ENCODE measurements around the gene ATAT1.

Gene ATAT1

GRCh38 chr6:30598912-30599624 is 27.6 kb upstream of the ATAT1 start:
- no peak overlapping the region for H3K18ac ChIP-seq (ENCODE audit: low read depth in 1 of 2, low read length in 2 of 2)
- no peak overlapping the region for H3K4me2 ChIP-seq (ENCODE audit: low read length, poor library complexity, severe bottlenecking)
- no peak overlapping the region for H4K8ac ChIP-seq (ENCODE audit: low read length)
- H3K79me1 ChIP-seq (replicated peaks; ENCODE audit: low read length, poor library complexity, severe bottlenecking) = peaks cover 15% of the 10 kb centered on the region
- H3K27me3 ChIP-seq (ENCODE audit: control insufficient read depth in 1 of 2, insufficient read depth in 1 of 2, low read length in 2 of 2) = no peaks in the 10 kb centered on the region
- no peak overlapping the region for H2BK120ac ChIP-seq (ENCODE audit: low read depth, low read length)
- H2AFZ ChIP-seq (ENCODE audit: low read depth, low read length) = no peak overlapping the region
- H3K4ac ChIP-seq (ENCODE audit: low read depth in 1 of 2, low read length in 2 of 2) = no peak overlapping the region
- H2BK5ac ChIP-seq (ENCODE audit: low read depth, low read length, poor library complexity, severe bottlenecking) = no peak overlapping the region
- DNase-seq = no peak
- no peak overlapping the region for H2BK12ac ChIP-seq (ENCODE audit: low read length in 2 of 2)
- no peak overlapping the region for H3K27ac ChIP-seq (ENCODE audit: low read length, poor library complexity, severe bottlenecking)
- H3K4me3 ChIP-seq (ENCODE audit: insufficient read depth in 1 of 2, low read depth in 1 of 2, low read length in 2 of 2) = no peak overlapping the region
- no peak overlapping the region for H4K91ac ChIP-seq (ENCODE audit: low read length)
- H3K36me3 ChIP-seq (ENCODE audit: control insufficient read depth in 1 of 2, insufficient read depth in 2 of 2, low read depth in 1 of 2, low read length in 2 of 2) = peaks cover 46 to 56% of the 10 kb centered on the region in 2 experiments
- no peak overlapping the region for H3K14ac ChIP-seq (ENCODE audit: low read length in 2 of 2)
- no peak overlapping the region for H2AK5ac ChIP-seq (ENCODE audit: low read length, severe bottlenecking)
- no peak overlapping the region for H3K9ac ChIP-seq (ENCODE audit: low read length)
- no peaks in the 10 kb centered on the region for H3K4me1 ChIP-seq (ENCODE audit: control insufficient read depth, insufficient read depth, low read depth, low read length)
- no peak overlapping the region for H3K23ac ChIP-seq (ENCODE audit: low read length in 2 of 2)
- no peaks in the 10 kb centered on the region for H3K9me3 ChIP-seq (ENCODE audit: control insufficient read depth, low read length)
- 86% methylated on average over 12 of the region's 12 CpGs for WGBS
- H2BK15ac ChIP-seq (ENCODE audit: low read depth, poor library complexity, severe bottlenecking) = no peak overlapping the region

DNA sequence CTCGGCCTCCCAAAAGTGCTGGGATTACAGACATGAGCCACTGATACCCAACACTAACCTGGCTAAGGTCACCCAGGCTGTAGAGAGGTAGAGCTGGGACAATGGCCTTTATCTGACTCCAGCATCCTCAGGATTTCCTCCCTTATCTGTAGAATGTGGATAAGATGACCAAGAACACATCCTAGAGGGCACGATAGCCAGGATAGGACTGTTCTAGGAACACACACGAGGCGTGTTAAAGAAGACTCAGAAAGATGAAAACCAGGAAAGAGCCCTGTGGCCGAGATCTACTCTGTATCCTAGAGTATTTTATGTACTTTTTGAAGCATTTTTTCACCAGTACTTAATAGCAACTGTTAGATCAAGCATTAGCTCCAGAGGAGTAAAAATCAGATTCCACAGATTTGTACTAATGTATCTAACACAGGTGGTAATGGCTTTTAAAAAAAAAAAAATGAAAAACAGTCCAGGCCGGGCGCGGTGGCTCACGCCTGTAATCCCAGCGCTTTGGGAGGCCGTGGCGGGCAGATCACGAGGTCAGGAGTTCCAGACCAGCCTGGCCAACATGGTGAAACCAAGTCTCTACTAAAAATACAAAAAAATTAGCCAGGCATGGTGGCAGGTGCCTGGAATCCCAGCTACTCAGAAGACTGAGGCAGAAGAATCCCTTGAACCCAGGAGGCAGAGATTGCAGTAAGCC is 26.9 kb upstream of the ATAT1 start:
- H2BK120ac ChIP-seq (ENCODE audit: low read depth, low read length) = no peak overlapping the region
- no peaks in the 10 kb centered on the region for H3K27me3 ChIP-seq (ENCODE audit: control insufficient read depth in 1 of 2, insufficient read depth in 1 of 2, low read length in 2 of 2)
- H3K9ac ChIP-seq (ENCODE audit: low read length) = no peak overlapping the region
- no peak overlapping the region for H2AK5ac ChIP-seq (ENCODE audit: low read length, severe bottlenecking)
- no peak overlapping the region for H2BK5ac ChIP-seq (ENCODE audit: low read depth, low read length, poor library complexity, severe bottlenecking)
- no peak overlapping the region for H3K18ac ChIP-seq (ENCODE audit: low read depth in 1 of 2, low read length in 2 of 2)
- peaks cover 48 to 56% of the 10 kb centered on the region in 2 experiments for H3K36me3 ChIP-seq (ENCODE audit: control insufficient read depth in 1 of 2, insufficient read depth in 2 of 2, low read depth in 1 of 2, low read length in 2 of 2)
- no peak overlapping the region for H3K27ac ChIP-seq (ENCODE audit: low read length, poor library complexity, severe bottlenecking)
- peaks cover 17% of the 10 kb centered on the region for H3K79me1 ChIP-seq (replicated peaks; ENCODE audit: low read length, poor library complexity, severe bottlenecking)
- no peak overlapping the region for H2BK12ac ChIP-seq (ENCODE audit: low read length in 2 of 2)
- H2BK15ac ChIP-seq (ENCODE audit: low read depth, poor library complexity, severe bottlenecking) = no peak overlapping the region
- no peaks in the 10 kb centered on the region for H3K9me3 ChIP-seq (ENCODE audit: control insufficient read depth, low read length)
- H3K14ac ChIP-seq (ENCODE audit: low read length in 2 of 2) = no peak overlapping the region
- H4K91ac ChIP-seq (ENCODE audit: low read length) = no peak overlapping the region
- no peak overlapping the region for H4K8ac ChIP-seq (ENCODE audit: low read length)
- WGBS = 97% methylated on average over 12 of the region's 13 CpGs
- no peak overlapping the region for H3K4me3 ChIP-seq (ENCODE audit: insufficient read depth in 1 of 2, low read depth in 1 of 2, low read length in 2 of 2)
- H3K4ac ChIP-seq (ENCODE audit: low read depth in 1 of 2, low read length in 2 of 2) = no peak overlapping the region
- no peaks in the 10 kb centered on the region for H3K4me1 ChIP-seq (ENCODE audit: control insufficient read depth, insufficient read depth, low read depth, low read length)
- H3K4me2 ChIP-seq (ENCODE audit: low read length, poor library complexity, severe bottlenecking) = no peak overlapping the region
- no peak for DNase-seq
- H2AFZ ChIP-seq (ENCODE audit: low read depth, low read length) = no peak overlapping the region
- no peak overlapping the region for H3K23ac ChIP-seq (ENCODE audit: low read length in 2 of 2)

GRCh38 chr6:30600451-30600961 is 26.2 kb upstream of the ATAT1 start:
- Histone ChIP-seq H3K23ac (ENCODE audit: low read length in 2 of 2) (no peak overlapping the region), H2AFZ (ENCODE audit: low read depth, low read length) (no peak overlapping the region), H3K27me3 (ENCODE audit: control insufficient read depth in 1 of 2, insufficient read depth in 1 of 2, low read length in 2 of 2) (no peaks in the 10 kb centered on the region), H3K4ac (ENCODE audit: low read depth in 1 of 2, low read length in 2 of 2) (no peak overlapping the region), H2BK120ac (ENCODE audit: low read depth, low read length) (no peak overlapping the region), H2AK5ac (ENCODE audit: low read length, severe bottlenecking) (no peak overlapping the region), H2BK12ac (ENCODE audit: low read length in 2 of 2) (no peak overlapping the region), H2BK5ac (ENCODE audit: low read depth, low read length, poor library complexity, severe bottlenecking) (no peak overlapping the region), H3K4me3 (ENCODE audit: insufficient read depth in 1 of 2, low read depth in 1 of 2, low read length in 2 of 2) (no peak overlapping the region), H3K79me1 (replicated peaks; ENCODE audit: low read length, poor library complexity, severe bottlenecking) (peaks cover 20% of the 10 kb centered on the region), H3K18ac (ENCODE audit: low read depth in 1 of 2, low read length in 2 of 2) (no peak overlapping the region), H4K91ac (ENCODE audit: low read length) (no peak overlapping the region), H3K4me1 (ENCODE audit: control insufficient read depth, insufficient read depth, low read depth, low read length) (no peaks in the 10 kb centered on the region), H3K14ac (ENCODE audit: low read length in 2 of 2) (no peak overlapping the region), H3K27ac (ENCODE audit: low read length, poor library complexity, severe bottlenecking) (peak overlapping the region; percentile 38), H3K36me3 (ENCODE audit: control insufficient read depth in 1 of 2, insufficient read depth in 2 of 2, low read depth in 1 of 2, low read length in 2 of 2) (peaks cover 50 to 58% of the 10 kb centered on the region in 2 experiments), H4K8ac (ENCODE audit: low read length) (no peak overlapping the region), H2BK15ac (ENCODE audit: low read depth, poor library complexity, severe bottlenecking) (no peak overlapping the region), H3K4me2 (ENCODE audit: low read length, poor library complexity, severe bottlenecking) (no peak overlapping the region), H3K9ac (ENCODE audit: low read length) (no peak overlapping the region), H3K9me3 (ENCODE audit: control insufficient read depth, low read length) (no peaks in the 10 kb centered on the region)
- WGBS = 95% methylated on average over 10 of the region's 10 CpGs
- DNase-seq = no peak

GRCh38 chr6:30601436-30601814 is 25.2 kb upstream of the ATAT1 start:
- Histone ChIP-seq H2BK5ac (ENCODE audit: low read depth, low read length, poor library complexity, severe bottlenecking) (no peak overlapping the region), H3K4me2 (ENCODE audit: low read length, poor library complexity, severe bottlenecking) (no peak overlapping the region)
- 95% methylated on average over 5 of the region's 6 CpGs for WGBS

More at GRCh38 chr6:30601436-30601814, 25.2 kb upstream of the ATAT1 start:
- no peak overlapping the region for H3K4ac ChIP-seq (ENCODE audit: low read depth in 1 of 2, low read length in 2 of 2)
- H4K8ac ChIP-seq (ENCODE audit: low read length) = no peak overlapping the region
- DNase-seq = no peak
- H2BK15ac ChIP-seq (ENCODE audit: low read depth, poor library complexity, severe bottlenecking) = no peak overlapping the region
- H3K4me3 ChIP-seq (ENCODE audit: insufficient read depth in 1 of 2, low read depth in 1 of 2, low read length in 2 of 2) = no peak overlapping the region
- no peak overlapping the region for H2AFZ ChIP-seq (ENCODE audit: low read depth, low read length)
- peaks cover 25% of the 10 kb centered on the region for H3K79me1 ChIP-seq (replicated peaks; ENCODE audit: low read length, poor library complexity, severe bottlenecking)
- H3K27me3 ChIP-seq (ENCODE audit: control insufficient read depth in 1 of 2, insufficient read depth in 1 of 2, low read length in 2 of 2) = no peaks in the 10 kb centered on the region
- no peak overlapping the region for H2AK5ac ChIP-seq (ENCODE audit: low read length, severe bottlenecking)
- no peak overlapping the region for H3K27ac ChIP-seq (ENCODE audit: low read length, poor library complexity, severe bottlenecking)
- H3K9ac ChIP-seq (ENCODE audit: low read length) = no peak overlapping the region
- no peaks in the 10 kb centered on the region for H3K4me1 ChIP-seq (ENCODE audit: control insufficient read depth, insufficient read depth, low read depth, low read length)
- peak overlapping the region; percentile 13 for H4K91ac ChIP-seq (ENCODE audit: low read length)
- no peak overlapping the region for H3K18ac ChIP-seq (ENCODE audit: low read depth in 1 of 2, low read length in 2 of 2)
- no peak overlapping the region for H2BK12ac ChIP-seq (ENCODE audit: low read length in 2 of 2)
- no peaks in the 10 kb centered on the region for H3K9me3 ChIP-seq (ENCODE audit: control insufficient read depth, low read length)
- H2BK120ac ChIP-seq (ENCODE audit: low read depth, low read length) = no peak overlapping the region
- no peak overlapping the region for H3K23ac ChIP-seq (ENCODE audit: low read length in 2 of 2)
- peaks cover 57 to 65% of the 10 kb centered on the region in 2 experiments for H3K36me3 ChIP-seq (ENCODE audit: control insufficient read depth in 1 of 2, insufficient read depth in 2 of 2, low read depth in 1 of 2, low read length in 2 of 2)
- no peak overlapping the region for H3K14ac ChIP-seq (ENCODE audit: low read length in 2 of 2)

Data from mesenchymal stem cell (in vitro differentiated cells and primary cell).